Astrocyte (in vitro differentiated cells and primary cell): ENCODE data around the gene CLEC2D. TPM values are rescaled to one million over a fixed set of nuclear protein-coding genes. Genes with fewer than 3 reads are reported as not detected.
A peak's percentile ranks its signal among the peaks of the same experiment; 100 is the strongest.

Source experiments
- DNase-seq: peaks from one replicate; pipeline ENCODE4 v3.0.0-alpha.2; 2010; ENCODE audit warnings: low read depth
- FAIRE-seq: peaks from 2 replicates; lab custom pipeline; 2011; peaks lifted over from hg19 to GRCh38; lab: Jason Lieb, UNC
- H2AFZ ChIP-seq: 2 replicates; pipeline ENCODE4 v1.6.0; 2012; ENCODE audit warnings: low read depth, low read length, inconsistent platforms
- H3K27ac ChIP-seq: 2 replicates; pipeline ENCODE4 v1.5.1; 2011; ENCODE audit warnings: low read depth, low read length, inconsistent platforms
- H3K27me3 ChIP-seq: 2 replicates; pipeline ENCODE4 v1.6.0; 2011; ENCODE audit warnings: low read length, inconsistent platforms; ENCODE audit not compliant: insufficient read depth
- H3K36me3 ChIP-seq: 2 replicates; pipeline ENCODE4 v1.5.1; 2011; ENCODE audit warnings: low read length, inconsistent platforms; ENCODE audit not compliant: insufficient read depth
- H3K4me1 ChIP-seq: 2 replicates; pipeline ENCODE4 v1.5.1; 2011; ENCODE audit warnings: low read length, inconsistent platforms; ENCODE audit not compliant: insufficient read depth
- H3K4me2 ChIP-seq: 2 replicates; pipeline ENCODE4 v1.6.0; 2012; ENCODE audit warnings: low read length, inconsistent platforms
- H3K4me3 ChIP-seq: 2 replicates; pipeline ENCODE4 v1.5.1; 2011; ENCODE audit warnings: low read depth, mild to moderate bottlenecking, low read length, inconsistent platforms; ENCODE audit not compliant: insufficient read depth
- H3K79me2 ChIP-seq: 2 replicates; pipeline ENCODE4 v1.6.0; 2012; ENCODE audit warnings: mild to moderate bottlenecking, low read length, inconsistent platforms; ENCODE audit not compliant: insufficient read depth
- H3K9ac ChIP-seq: 2 replicates; pipeline ENCODE4 v1.6.0; 2012; ENCODE audit warnings: mild to moderate bottlenecking, low read length, inconsistent platforms
- H3K9me3 ChIP-seq: 2 replicates; pipeline ENCODE4 v1.5.1; 2012; ENCODE audit warnings: low read depth, mild to moderate bottlenecking, low read length, inconsistent platforms; ENCODE audit not compliant: insufficient read depth
- H4K20me1 ChIP-seq: 2 replicates; pipeline ENCODE4 v1.6.0; 2012; ENCODE audit warnings: low read length, inconsistent platforms; ENCODE audit not compliant: insufficient read depth
- H3K27ac Mint-ChIP-seq: one replicate; pipeline ENCODE4 v1.8.0; 2021; ENCODE audit warnings: mild to moderate bottlenecking, mixed read lengths; ENCODE audit not compliant: unreplicated experiment
- H3K27me3 Mint-ChIP-seq: one replicate; pipeline ENCODE4 v1.8.0; 2021; ENCODE audit warnings: low read depth, mixed read lengths; ENCODE audit not compliant: unreplicated experiment
- H3K36me3 Mint-ChIP-seq: one replicate; pipeline ENCODE4 v1.8.0; 2021; ENCODE audit warnings: low read depth, mixed read lengths; ENCODE audit not compliant: unreplicated experiment
- H3K4me1 Mint-ChIP-seq: one replicate; pipeline ENCODE4 v1.8.0; 2021; ENCODE audit warnings: low read depth, mixed read lengths; ENCODE audit not compliant: unreplicated experiment
- H3K4me3 Mint-ChIP-seq: one replicate; pipeline ENCODE4 v1.8.0; 2021; ENCODE audit warnings: mild to moderate bottlenecking, moderate library complexity, mixed read lengths; ENCODE audit not compliant: unreplicated experiment
- H3K9me3 Mint-ChIP-seq: one replicate; pipeline ENCODE4 v1.8.0; 2021; ENCODE audit warnings: mild to moderate bottlenecking, mixed read lengths; ENCODE audit not compliant: unreplicated experiment
- EZH2 ChIP-seq: IDR thresholded peaks from 2 replicates; pipeline ENCODE4 v1.6.1; 2012; ENCODE audit warnings: mild to moderate bottlenecking, low read length, inconsistent platforms; ENCODE audit not compliant: insufficient read depth
- total RNA-seq: library from RNA; stranded (reverse); gene quantifications from 2 replicates; pipeline ENCODE4 v1.2.1, GENCODE V29; 2021
- TF ChIP-seq, protein P1 (sequence below): IDR thresholded peaks from 2 replicates; pipeline ENCODE4 v1.5.1; 2011; ENCODE audit warnings: low read depth, mild to moderate bottlenecking, inconsistent platforms, low read length, moderate library complexity; ENCODE audit not compliant: insufficient read depth

Gene CLEC2D
- total RNA-seq, 1 donor from 2014 or later = 4.7 TPM

DNA sequence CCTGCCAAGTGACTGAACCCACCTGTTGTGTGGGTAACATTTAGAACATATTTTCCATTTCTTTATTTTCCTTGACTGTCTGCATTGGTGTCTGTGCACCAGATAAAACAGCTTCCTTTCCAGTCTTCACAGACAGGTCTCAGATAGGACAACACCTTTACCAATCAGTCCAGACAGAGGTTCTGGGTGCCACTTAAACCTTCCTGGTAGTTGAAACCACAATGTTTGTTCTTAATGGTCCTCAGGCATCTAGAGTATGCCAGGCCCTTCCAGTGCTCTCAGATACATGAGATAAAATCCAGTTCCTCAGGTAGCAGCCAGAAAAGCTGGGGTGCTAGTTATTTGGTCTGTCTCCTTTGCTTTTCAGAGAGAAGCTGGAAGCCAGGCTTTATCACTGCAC, 7.0 kb upstream of the CLEC2D start:
- no peak overlapping the region for H3K4me3 ChIP-seq
- DNase-seq (no peak), FAIRE-seq (no peak)
- Mint-ChIP-seq H3K9me3 (peaks cover 2% of the 10 kb centered on the region), H3K36me3 (peaks cover 16% of the 10 kb centered on the region), H3K4me3 (no peak overlapping the region), H3K4me1 (no peaks in the 10 kb centered on the region), H3K27ac (no peak overlapping the region), H3K27me3 (no peaks in the 10 kb centered on the region)
- H3K79me2 ChIP-seq = no peaks in the 10 kb centered on the region
- no peak overlapping the region for H3K27ac ChIP-seq
- H3K9ac ChIP-seq = no peak overlapping the region
- H2AFZ ChIP-seq = no peak overlapping the region
- H3K4me2 ChIP-seq = no peak overlapping the region
- TF ChIP-seq, protein P1, sequence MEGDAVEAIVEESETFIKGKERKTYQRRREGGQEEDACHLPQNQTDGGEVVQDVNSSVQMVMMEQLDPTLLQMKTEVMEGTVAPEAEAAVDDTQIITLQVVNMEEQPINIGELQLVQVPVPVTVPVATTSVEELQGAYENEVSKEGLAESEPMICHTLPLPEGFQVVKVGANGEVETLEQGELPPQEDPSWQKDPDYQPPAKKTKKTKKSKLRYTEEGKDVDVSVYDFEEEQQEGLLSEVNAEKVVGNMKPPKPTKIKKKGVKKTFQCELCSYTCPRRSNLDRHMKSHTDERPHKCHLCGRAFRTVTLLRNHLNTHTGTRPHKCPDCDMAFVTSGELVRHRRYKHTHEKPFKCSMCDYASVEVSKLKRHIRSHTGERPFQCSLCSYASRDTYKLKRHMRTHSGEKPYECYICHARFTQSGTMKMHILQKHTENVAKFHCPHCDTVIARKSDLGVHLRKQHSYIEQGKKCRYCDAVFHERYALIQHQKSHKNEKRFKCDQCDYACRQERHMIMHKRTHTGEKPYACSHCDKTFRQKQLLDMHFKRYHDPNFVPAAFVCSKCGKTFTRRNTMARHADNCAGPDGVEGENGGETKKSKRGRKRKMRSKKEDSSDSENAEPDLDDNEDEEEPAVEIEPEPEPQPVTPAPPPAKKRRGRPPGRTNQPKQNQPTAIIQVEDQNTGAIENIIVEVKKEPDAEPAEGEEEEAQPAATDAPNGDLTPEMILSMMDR = no peak
- no peak for TF ChIP-seq EZH2
- peaks cover 18% of the 10 kb centered on the region for H3K36me3 ChIP-seq
- H3K4me1 ChIP-seq = peaks cover under 1% of the 10 kb centered on the region
- H3K27me3 ChIP-seq = no peaks in the 10 kb centered on the region
- H3K9me3 ChIP-seq = no peaks in the 10 kb centered on the region
- H4K20me1 ChIP-seq = no peaks in the 10 kb centered on the region

DNA sequence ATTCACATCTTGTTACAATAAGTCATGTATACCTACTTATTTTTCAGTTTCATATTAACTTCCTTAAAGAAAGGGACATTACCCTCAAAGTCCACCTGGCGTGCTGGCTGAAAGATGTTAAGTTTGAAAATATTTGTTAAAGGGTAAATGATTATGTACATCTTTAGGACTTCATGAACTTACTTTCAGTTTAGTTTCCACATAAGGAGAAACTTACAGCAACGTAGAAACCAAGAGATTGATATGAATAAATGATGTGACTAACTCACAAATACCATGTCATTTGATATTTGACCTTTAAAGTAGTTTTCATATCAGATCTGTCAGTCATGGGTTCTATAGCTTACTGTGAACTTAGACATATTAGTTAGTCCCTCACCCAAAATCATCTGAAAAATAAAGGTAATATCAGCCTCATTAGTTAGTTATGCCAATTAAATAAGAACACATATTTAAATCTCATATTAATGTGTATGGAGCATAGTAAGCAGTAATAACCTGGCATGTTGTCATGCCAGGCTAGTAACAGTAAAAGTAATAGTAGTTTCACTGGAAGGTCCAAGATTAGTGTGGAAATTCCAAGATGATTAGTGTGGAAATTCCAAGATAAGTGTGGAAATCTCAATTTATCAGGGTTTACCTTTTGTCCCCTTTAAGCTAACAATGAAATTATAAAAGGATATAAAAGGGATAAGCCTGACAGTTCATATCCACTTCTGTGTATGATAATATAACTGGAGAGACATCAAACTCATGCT, 1.9 kb upstream of the CLEC2D start:
- peak overlapping the region; percentile 31 for H3K4me2 ChIP-seq
- DNase-seq = peak; percentile 18
- Mint-ChIP-seq H3K4me3 (no peak overlapping the region), H3K27me3 (no peaks in the 10 kb centered on the region), H3K9me3 (no peaks in the 10 kb centered on the region), H3K36me3 (peaks cover 5% of the 10 kb centered on the region), H3K27ac (peak overlapping the region; percentile 0), H3K4me1 (peaks cover 10% of the 10 kb centered on the region)
- H3K9ac ChIP-seq = no peak overlapping the region
- FAIRE-seq = peak; percentile 62
- H4K20me1 ChIP-seq = no peaks in the 10 kb centered on the region
- no peaks in the 10 kb centered on the region for H3K27me3 ChIP-seq
- H3K79me2 ChIP-seq = no peaks in the 10 kb centered on the region
- H3K36me3 ChIP-seq = peaks cover 5% of the 10 kb centered on the region
- H3K4me3 ChIP-seq = no peak overlapping the region
- H3K27ac ChIP-seq = peak overlapping the region; percentile 4
- H2AFZ ChIP-seq = no peak overlapping the region
- no peaks in the 10 kb centered on the region for H3K9me3 ChIP-seq
- H3K4me1 ChIP-seq = peaks cover 4% of the 10 kb centered on the region
- TF ChIP-seq EZH2 = no peak
- TF ChIP-seq, protein P1 = no peak
